SK-N-SH treated with all-trans-retinoic acid at 6 μM for 48 hours (cell line): ENCODE measurements around the gene OSGEP.

ENCODE experiments used
- ARNTL ChIP-seq: fragments of 450-650 bp; formaldehyde crosslinking; IDR thresholded peaks from 2 replicates; pipeline ENCODE4 v1.5.0; 2020; ENCODE audit warnings: low read depth, mild to moderate bottlenecking, moderate library complexity, borderline replicate concordance
- BACH2 ChIP-seq: fragments of 250-450 bp; sonication (Bioruptor Pico); IDR thresholded peaks from 2 replicates; pipeline ENCODE4 v1.9.0; 2021; ENCODE audit warnings: mild to moderate bottlenecking, borderline replicate concordance
- CREB5 ChIP-seq: fragments of 250-450 bp; sonication (Bioruptor Pico); IDR thresholded peaks from 2 replicates; pipeline ENCODE4 v1.5.1; 2020; ENCODE audit warnings: low read depth, mild to moderate bottlenecking, moderate library complexity
- CSDC2 ChIP-seq: fragments of 250-450 bp; sonication (Bioruptor Pico); IDR thresholded peaks from 2 replicates; pipeline ENCODE4 v1.5.0; 2020; ENCODE audit warnings: mild to moderate bottlenecking, moderate library complexity
- ISL1 ChIP-seq: fragments of 250-450 bp; sonication (Bioruptor Pico); IDR thresholded peaks from 2 replicates; pipeline ENCODE4 v2.1.2; 2022; ENCODE audit warnings: mild to moderate bottlenecking, moderate library complexity
- PATZ1 ChIP-seq: fragments of 250-450 bp; sonication (Bioruptor Pico); IDR thresholded peaks from 2 replicates; pipeline ENCODE4 v1.8.0; 2020; ENCODE audit warnings: mild to moderate bottlenecking, moderate library complexity, borderline replicate concordance
- POU6F1 ChIP-seq: fragments of 250-450 bp; sonication (Bioruptor Pico); IDR thresholded peaks from 2 replicates; pipeline ENCODE4 v1.8.0; 2021; ENCODE audit warnings: low read depth, mild to moderate bottlenecking, moderate library complexity, borderline replicate concordance
- PPARA ChIP-seq: fragments of 250-450 bp; sonication (Bioruptor Pico); IDR thresholded peaks from 2 replicates; pipeline ENCODE4 v1.5.0; 2020; ENCODE audit warnings: mild to moderate bottlenecking, borderline replicate concordance
- RARB ChIP-seq: fragments of 250-450 bp; sonication (Bioruptor Pico); IDR thresholded peaks from 2 replicates; pipeline ENCODE4 v1.8.0; 2021; ENCODE audit warnings: mild to moderate bottlenecking, moderate library complexity
- SNAI2 ChIP-seq: fragments of 250-450 bp; sonication (Bioruptor Pico); IDR thresholded peaks from 2 replicates; pipeline ENCODE4 v1.5.0; 2020; ENCODE audit warnings: mild to moderate bottlenecking, moderate library complexity
- ZFP3 ChIP-seq: fragments of 250-450 bp; sonication (Bioruptor Pico); IDR thresholded peaks from 2 replicates; pipeline ENCODE4 v1.5.0; 2020; ENCODE audit warnings: mild to moderate bottlenecking, moderate library complexity
- ZNF565 ChIP-seq: fragments of 450-650 bp; formaldehyde crosslinking; conservative IDR thresholded peaks from 2 replicates; pipeline ENCODE4 v1.5.0; 2020; ENCODE audit warnings: low read depth, mild to moderate bottlenecking, moderate library complexity
- ZNF70 ChIP-seq: fragments of 450-650 bp; formaldehyde crosslinking; IDR thresholded peaks from 2 replicates; pipeline ENCODE4 v1.5.0; 2020; ENCODE audit warnings: mild to moderate bottlenecking, moderate library complexity
- ZNF8 ChIP-seq: fragments of 450-650 bp; formaldehyde crosslinking; IDR thresholded peaks from 2 replicates; pipeline ENCODE4 v1.5.0; 2020; ENCODE audit warnings: mild to moderate bottlenecking, moderate library complexity

- no peak for TF ChIP-seq ZNF565 (CRISPR knock-in tag)
- TF ChIP-seq ZFP3 (CRISPR knock-in tag): no peak
- no peak for TF ChIP-seq ARNTL (CRISPR knock-in tag)
- TF ChIP-seq SNAI2: no peak
- TF ChIP-seq BACH2 (CRISPR knock-in tag): no peak
- TF ChIP-seq PATZ1: no peak
- TF ChIP-seq CREB5 (CRISPR knock-in tag): no peak
- no peak for TF ChIP-seq POU6F1 (CRISPR knock-in tag)
- TF ChIP-seq RARB (CRISPR knock-in tag): no peak
- no peak for TF ChIP-seq PPARA (CRISPR knock-in tag)
- TF ChIP-seq ZNF8 (CRISPR knock-in tag): no peak
- no peak for TF ChIP-seq ISL1 (CRISPR knock-in tag)
- no peak for TF ChIP-seq ZNF70 (CRISPR knock-in tag)
- TF ChIP-seq CSDC2 (CRISPR knock-in tag): no peak
These were observed 1.0 kb upstream of the OSGEP start for GRCh38 chr14:20455355-20456300.
